Stimulated activated CD8-positive, alpha-beta memory T cell treated with anti-CD3 and anti-CD28 coated beads, Interleukin-4, amount 100 ng/mL, for 1 hour (primary cell): Measurements from ENCODE around the gene PUS1.

Experiments
- DNase-seq, 2 donors: peaks; one replicate each; pipeline ENCODE4 v3.0.0-alpha.2; 2020; ENCODE audit warnings: low read depth in 2 of 2, low spot score in 1 of 2

Gene PUS1

GRCh38 chr12:131915823-131916222 lies 13.3 kb upstream of the PUS1 start:
- DNase-seq = no peak

GRCh38 chr12:131916306-131917138 lies 12.6 kb upstream of the PUS1 start:
- no peak for DNase-seq

- no peak for DNase-seq
Measured at GRCh38 chr12:131917139-131917710, 11.9 kb upstream of the PUS1 start.

- no peak for DNase-seq
Measured at GRCh38 chr12:131917711-131918306, 11.3 kb upstream of the PUS1 start.

- DNase-seq = no peak
Measured at GRCh38 chr12:131918311-131919050, 10.6 kb upstream of the PUS1 start.

GRCh38 chr12:131919051-131919347 lies 10.1 kb upstream of the PUS1 start:
- DNase-seq = no peak

- DNase-seq = no peak
Measured at GRCh38 chr12:131919366-131920156, 9.5 kb upstream of the PUS1 start.

GRCh38 chr12:131920157-131920508 lies 8.9 kb upstream of the PUS1 start:
- DNase-seq = no peak

- DNase-seq = no peak
Measured at GRCh38 chr12:131920902-131921840, 7.9 kb upstream of the PUS1 start.

GRCh38 chr12:131921866-131922769 lies 7.0 kb upstream of the PUS1 start:
- DNase-seq = no peak

GRCh38 chr12:131922772-131923171 lies 6.3 kb upstream of the PUS1 start:
- DNase-seq = no peak

GRCh38 chr12:131923260-131923659 lies 5.8 kb upstream of the PUS1 start:
- no peak for DNase-seq

GRCh38 chr12:131927110-131928079 lies 1.7 kb upstream of the PUS1 start:
- no peak for DNase-seq

GRCh38 chr12:131928080-131928710 lies 881 bp upstream of the PUS1 start:
- DNase-seq = no peak

GRCh38 chr12:131929581-131930456 lies 743 bp downstream of the PUS1 start:
- DNase-seq = peak in 1 of 2 donors; percentile 9

GRCh38 chr12:131930510-131930909 lies 1.4 kb downstream of the PUS1 start:
- DNase-seq = no peak
